Chondrocyte (in vitro differentiated cells): Measurements from ENCODE around the gene HACL1. TPM values are rescaled to one million over a fixed set of nuclear protein-coding genes. Genes with fewer than 3 reads are reported as not detected.
A peak's percentile ranks its signal among the peaks of the same experiment; 100 is the strongest.

ENCODE experiments used
- DNase-seq: peaks from one replicate; pipeline ENCODE4 v3.0.0; 2021; ENCODE audit warnings: mixed read lengths, low spot score
- H3K27ac Mint-ChIP-seq: one replicate; pipeline ENCODE4 v1.8.0; 2021; ENCODE audit warnings: mild to moderate bottlenecking, moderate library complexity, mixed read lengths; ENCODE audit not compliant: unreplicated experiment
- H3K27me3 Mint-ChIP-seq: 2 replicates; pipeline ENCODE4 v1.8.0; 2021; ENCODE audit warnings: low read depth, mixed read lengths
- H3K36me3 Mint-ChIP-seq: 2 replicates; pipeline ENCODE4 v1.8.0; 2021; ENCODE audit warnings: low read depth, mixed read lengths
- H3K4me1 Mint-ChIP-seq: 2 replicates; pipeline ENCODE4 v1.8.0; 2021; ENCODE audit warnings: low read depth, mild to moderate bottlenecking, mixed read lengths
- H3K4me3 Mint-ChIP-seq: one replicate; pipeline ENCODE4 v1.8.0; 2021; ENCODE audit warnings: mild to moderate bottlenecking, moderate library complexity, mixed read lengths; ENCODE audit not compliant: unreplicated experiment
- H3K9me3 Mint-ChIP-seq: 2 replicates; pipeline ENCODE4 v1.8.0; 2021; ENCODE audit warnings: low read depth, mixed read lengths
- total RNA-seq: library from RNA; stranded (reverse); gene quantifications from 3 replicates; pipeline ENCODE4 v1.2.1, GENCODE V29; 2021
- TF ChIP-seq, protein P1 (sequence below): fragments of 200-600 bp; sonication (generic); IDR thresholded peaks from 2 replicates; pipeline ENCODE4 v1.5.0; 2021; ENCODE audit warnings: antibody characterized with exemption, mild to moderate bottlenecking, moderate library complexity

HACL1 gene
- total RNA-seq, 1 donor from 2014 or later, result 16.9 TPM

DNA sequence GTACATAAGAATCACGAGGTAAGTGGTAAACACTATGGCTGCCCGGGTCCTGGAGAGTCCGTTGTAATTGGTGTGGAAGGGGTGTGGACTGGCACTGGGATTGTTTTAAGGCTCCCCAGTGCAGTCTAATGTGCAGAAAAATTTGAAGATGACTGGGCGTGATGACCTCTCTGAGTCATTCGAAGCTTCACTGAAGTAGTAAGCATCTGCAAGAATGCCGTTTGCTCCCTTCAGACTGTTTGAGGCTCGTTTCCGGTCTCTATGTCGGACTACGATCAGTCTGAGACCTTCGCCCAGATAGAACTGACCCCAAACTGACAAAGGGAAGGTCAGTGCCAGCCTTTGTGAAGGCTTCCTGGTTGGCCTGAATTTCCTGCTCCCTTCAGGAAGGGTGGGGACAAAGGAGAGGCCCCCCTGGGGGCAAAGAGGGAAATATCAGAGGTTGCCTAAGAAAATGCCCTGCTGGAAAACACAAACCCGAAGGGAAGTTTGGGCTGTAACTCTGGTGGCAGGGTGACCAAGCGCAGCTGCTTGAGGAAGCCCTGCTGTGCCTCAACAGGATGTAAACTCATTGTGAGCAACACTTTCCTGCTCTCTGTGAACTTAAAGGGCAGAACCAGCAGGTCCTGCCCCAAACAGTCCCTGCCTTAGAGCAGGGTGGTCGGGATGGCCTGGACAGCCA lies 34.8 kb upstream of the HACL1 start:
- TF ChIP-seq, protein P1, sequence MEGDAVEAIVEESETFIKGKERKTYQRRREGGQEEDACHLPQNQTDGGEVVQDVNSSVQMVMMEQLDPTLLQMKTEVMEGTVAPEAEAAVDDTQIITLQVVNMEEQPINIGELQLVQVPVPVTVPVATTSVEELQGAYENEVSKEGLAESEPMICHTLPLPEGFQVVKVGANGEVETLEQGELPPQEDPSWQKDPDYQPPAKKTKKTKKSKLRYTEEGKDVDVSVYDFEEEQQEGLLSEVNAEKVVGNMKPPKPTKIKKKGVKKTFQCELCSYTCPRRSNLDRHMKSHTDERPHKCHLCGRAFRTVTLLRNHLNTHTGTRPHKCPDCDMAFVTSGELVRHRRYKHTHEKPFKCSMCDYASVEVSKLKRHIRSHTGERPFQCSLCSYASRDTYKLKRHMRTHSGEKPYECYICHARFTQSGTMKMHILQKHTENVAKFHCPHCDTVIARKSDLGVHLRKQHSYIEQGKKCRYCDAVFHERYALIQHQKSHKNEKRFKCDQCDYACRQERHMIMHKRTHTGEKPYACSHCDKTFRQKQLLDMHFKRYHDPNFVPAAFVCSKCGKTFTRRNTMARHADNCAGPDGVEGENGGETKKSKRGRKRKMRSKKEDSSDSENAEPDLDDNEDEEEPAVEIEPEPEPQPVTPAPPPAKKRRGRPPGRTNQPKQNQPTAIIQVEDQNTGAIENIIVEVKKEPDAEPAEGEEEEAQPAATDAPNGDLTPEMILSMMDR, result peak; percentile 25
- Mint-ChIP-seq H3K9me3 (no peaks in the 10 kb centered on the region), H3K36me3 (no peaks in the 10 kb centered on the region), H3K27ac (peak overlapping the region; percentile 91), H3K27me3 (no peaks in the 10 kb centered on the region), H3K4me3 (peak overlapping the region; percentile 36), H3K4me1 (peaks cover 83% of the 10 kb centered on the region)
- DNase-seq, result no peak

DNA sequence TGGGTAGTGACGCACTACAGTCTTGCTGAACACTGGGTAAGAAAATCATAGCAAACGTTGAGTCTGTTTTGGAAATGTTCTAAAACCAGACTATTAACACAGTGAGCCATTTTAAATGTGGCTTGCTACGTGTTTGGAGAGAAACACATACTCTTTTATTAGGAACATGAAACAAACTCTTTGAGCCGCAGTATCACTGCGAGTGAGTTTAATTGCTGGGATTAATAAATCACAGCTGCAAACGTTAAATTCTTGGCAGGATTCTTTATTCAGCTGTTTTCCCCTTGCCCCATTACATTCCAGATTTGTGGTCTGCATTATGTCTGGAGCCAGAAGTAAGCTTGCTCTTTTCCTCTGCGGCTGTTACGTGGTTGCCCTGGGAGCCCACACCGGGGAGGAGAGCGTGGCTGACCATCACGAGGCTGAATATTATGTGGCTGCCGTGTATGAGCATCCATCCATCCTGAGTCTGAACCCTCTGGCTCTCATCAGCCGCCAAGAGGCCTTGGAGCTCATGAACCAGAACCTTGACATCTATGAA lies 33.8 kb upstream of the HACL1 start:
- H3K27me3 Mint-ChIP-seq, result no peaks in the 10 kb centered on the region
- no peaks in the 10 kb centered on the region for H3K36me3 Mint-ChIP-seq
- H3K4me1 Mint-ChIP-seq, result peaks cover 88% of the 10 kb centered on the region
- H3K9me3 Mint-ChIP-seq, result no peaks in the 10 kb centered on the region
- no peak overlapping the region for H3K4me3 Mint-ChIP-seq
- no peak for DNase-seq
- TF ChIP-seq, protein P1, result no peak
- H3K27ac Mint-ChIP-seq, result peak overlapping the region; percentile 91

DNA sequence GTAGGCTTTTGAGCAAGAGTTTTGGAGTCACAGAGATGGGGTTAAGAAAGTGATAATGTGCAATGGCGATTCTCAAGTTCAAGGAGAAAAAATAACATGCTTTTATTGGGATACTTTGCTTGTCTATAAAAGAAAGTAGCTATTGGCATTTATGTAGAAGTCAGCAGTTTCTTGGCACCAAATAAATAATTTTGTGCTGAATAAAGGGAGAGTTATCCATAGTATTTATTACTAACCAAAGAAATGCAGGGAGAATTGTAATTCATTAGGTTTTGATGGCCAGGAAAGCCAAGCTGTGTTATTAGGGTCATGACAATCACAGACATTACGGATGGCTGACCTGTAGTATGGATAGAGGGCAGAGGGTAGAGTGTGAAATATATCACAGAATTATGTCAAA lies 33.3 kb upstream of the HACL1 start:
- TF ChIP-seq, protein P1, result no peak
- peaks cover 93% of the 10 kb centered on the region for H3K4me1 Mint-ChIP-seq
- no peaks in the 10 kb centered on the region for H3K36me3 Mint-ChIP-seq
- H3K27ac Mint-ChIP-seq, result peak overlapping the region; percentile 91
- no peaks in the 10 kb centered on the region for H3K9me3 Mint-ChIP-seq
- no peaks in the 10 kb centered on the region for H3K27me3 Mint-ChIP-seq
- no peak for DNase-seq
- H3K4me3 Mint-ChIP-seq, result no peak overlapping the region

DNA sequence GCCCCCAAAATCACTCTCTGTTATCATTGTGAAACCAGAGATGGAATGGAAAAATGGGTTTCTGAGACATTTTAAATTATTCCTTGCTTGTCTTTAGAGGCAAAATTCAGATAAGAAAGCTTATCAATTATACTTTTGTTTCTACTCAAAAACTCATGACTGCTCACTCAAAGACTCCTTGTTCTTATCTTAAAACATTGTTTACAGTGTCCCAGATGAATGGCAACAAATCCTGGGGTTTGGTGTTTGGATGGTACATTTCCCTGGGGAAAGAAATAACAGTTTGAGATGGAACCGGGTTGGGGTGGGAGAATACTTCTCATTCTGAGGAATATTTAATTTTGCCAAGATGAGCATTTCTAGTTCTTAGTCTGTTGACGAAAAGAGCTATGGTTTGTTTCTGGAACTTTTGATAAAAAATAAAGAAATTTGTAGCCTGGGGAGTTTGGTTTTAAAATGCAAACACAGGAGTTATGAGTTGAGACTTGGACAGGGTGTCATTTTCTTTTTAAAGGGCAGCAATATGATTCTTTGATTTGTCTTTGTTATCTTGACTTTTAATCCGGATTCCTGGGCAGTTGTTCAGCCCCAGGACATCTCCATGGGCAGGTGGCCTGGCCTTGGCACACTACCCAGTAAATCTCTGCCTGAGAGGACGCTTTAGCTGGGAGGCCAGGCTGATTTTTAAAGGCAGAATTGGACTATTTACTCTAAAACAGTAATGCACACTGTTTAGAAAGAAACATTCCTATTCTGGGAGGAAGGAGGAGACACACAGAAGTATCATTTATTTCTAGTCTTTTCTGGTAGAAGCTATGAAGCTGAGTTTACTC lies 32.6 kb upstream of the HACL1 start:
- no peaks in the 10 kb centered on the region for H3K36me3 Mint-ChIP-seq
- H3K9me3 Mint-ChIP-seq, result no peaks in the 10 kb centered on the region
- H3K27me3 Mint-ChIP-seq, result no peaks in the 10 kb centered on the region
- TF ChIP-seq, protein P1, result no peak
- DNase-seq, result no peak
- H3K4me1 Mint-ChIP-seq, result peaks cover 94% of the 10 kb centered on the region
- peak overlapping the region; percentile 20 for H3K4me3 Mint-ChIP-seq
- H3K27ac Mint-ChIP-seq, result peak overlapping the region; percentile 91

DNA sequence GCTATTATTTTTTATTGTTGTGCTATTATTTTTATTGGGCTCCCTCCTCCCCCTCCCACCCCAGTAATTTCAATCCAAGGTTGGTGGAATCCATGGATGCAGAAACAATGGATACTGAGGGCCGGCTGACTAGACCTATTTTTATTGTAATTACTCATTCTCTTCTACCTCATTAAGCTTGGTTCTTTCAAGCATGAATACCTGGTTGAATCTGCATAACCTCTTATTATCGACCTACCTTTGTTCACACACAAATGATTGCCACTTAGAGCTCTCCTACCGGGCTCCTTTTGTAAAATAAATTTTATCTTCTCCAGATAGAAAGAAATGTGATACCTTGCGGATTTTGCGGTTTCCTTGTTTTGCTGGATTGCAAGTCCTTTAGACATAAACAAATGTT lies 31.8 kb upstream of the HACL1 start:
- Mint-ChIP-seq H3K9me3 (no peaks in the 10 kb centered on the region), H3K36me3 (no peaks in the 10 kb centered on the region), H3K27me3 (no peaks in the 10 kb centered on the region), H3K27ac (peak overlapping the region; percentile 91), H3K4me1 (peaks cover 87% of the 10 kb centered on the region), H3K4me3 (no peak overlapping the region)
- no peak for DNase-seq
- TF ChIP-seq, protein P1, result no peak
